B cell (primary cell): ENCODE data around the gene MYOCOS. TPM values are rescaled to one million over a fixed set of nuclear protein-coding genes. Genes with fewer than 3 reads are reported as not detected.

Source experiments
- ATAC-seq: fragments of 200-7000 bp; cut with Tn5 transposase; one replicate; pipeline ENCODE4 v1.10.0; 2021; ENCODE audit warnings: low read depth, mild to moderate bottlenecking, moderate number of reproducible peaks, moderate library complexity
- CTCF ChIA-PET: fragments of 350-600 bp; sonication (Branson Sonifier 250); formaldehyde crosslinking; loops from one replicate; lab custom pipeline; 2021; ENCODE audit warnings: antibody characterized with exemption, inconsistent platforms; lab: Charles Lee
- POLR2A ChIA-PET: fragments of 350-600 bp; sonication (Branson Sonifier 250); formaldehyde crosslinking; loops from one replicate; lab custom pipeline; 2021; ENCODE audit warnings: antibody characterized with exemption; lab: Charles Lee
- DNase-seq: peaks from one replicate; pipeline ENCODE4 v3.0.0; 2013
- H2AFZ ChIP-seq: 2 replicates; pipeline ENCODE4 v1.6.1; 2012; ENCODE audit warnings: mild to moderate bottlenecking, low read depth, low read length; ENCODE audit not compliant: insufficient read depth, poor library complexity, severe bottlenecking
- H3K27ac ChIP-seq, 2 donors: 1 replicate in 1 of 2; 2 replicates in 1 of 2; pipeline ENCODE4 v1.5.1; 2012 to 2013; ENCODE audit warnings: low read length in 2 of 2, mild to moderate bottlenecking in 2 of 2, moderate library complexity in 1 of 2
- H3K27me3 ChIP-seq, 4 experiments: fragments of 200-600 bp in 1 of 4; sonication (generic) in 1 of 4; replicated peaks in 1 of 4; 1 replicate in 2 of 4; 2 replicates in 2 of 4; pipeline versions ENCODE4 v1.6.1 to v1.7.0; 2013 to 2016; ENCODE audit warnings: low read length in 3 of 4, mild to moderate bottlenecking in 2 of 4, mixed read lengths in 1 of 4, moderate library complexity in 1 of 4; ENCODE audit not compliant: insufficient read depth in 4 of 4, control insufficient read depth in 3 of 4; ENCODE audit errors: control extremely low read depth in 1 of 4
- H3K36me3 ChIP-seq, 2 experiments: replicated peaks in 1 of 2; 1 replicate in 1 of 2; 2 replicates in 1 of 2; pipeline versions ENCODE4 v1.6.1 to v1.7.1; 2013; ENCODE audit warnings: low read length in 1 of 2; ENCODE audit not compliant: insufficient read depth in 2 of 2, control insufficient read depth in 1 of 2; ENCODE audit errors: control extremely low read depth in 1 of 2, extremely low read depth in 1 of 2
- H3K4me1 ChIP-seq, 2 donors: fragments of 200-600 bp in 1 of 2; sonication (generic) in 1 of 2; 1 replicate in 1 of 2; 2 replicates in 1 of 2; pipeline versions ENCODE4 v1.5.1 to v1.6.1; 2013 to 2017; ENCODE audit warnings: low read length in 2 of 2; ENCODE audit not compliant: control insufficient read depth in 2 of 2, insufficient read depth in 2 of 2
- H3K4me2 ChIP-seq: replicated peaks from 2 replicates; pipeline ENCODE3; 2012; ENCODE audit warnings: mild to moderate bottlenecking, low read depth, low read length; ENCODE audit not compliant: poor library complexity, severe bottlenecking
- H3K4me3 ChIP-seq, 5 experiments: fragments of 200-600 bp in 1 of 5; sonication (generic) in 1 of 5; 1 replicate in 3 of 5; 2 replicates in 2 of 5; pipeline versions ENCODE4 v1.5.1 to v1.7.0; 2011 to 2016; ENCODE audit warnings: low read length in 4 of 5, mild to moderate bottlenecking in 4 of 5, low read depth in 2 of 5, control low read depth in 1 of 5, moderate library complexity in 1 of 5; ENCODE audit not compliant: insufficient read depth in 1 of 5; ENCODE audit errors: control extremely low read depth in 1 of 5, extremely low read depth in 1 of 5
- H3K79me2 ChIP-seq: fragments of 200-600 bp; sonication (generic); one replicate; pipeline ENCODE4 v1.6.0; 2016; ENCODE audit warnings: low read length; ENCODE audit not compliant: control insufficient read depth, insufficient read depth
- H3K9ac ChIP-seq: fragments of 200-600 bp; sonication (generic); 2 replicates; pipeline ENCODE4 v1.6.1; 2017; ENCODE audit warnings: mild to moderate bottlenecking, low read length, moderate library complexity
- H3K9me3 ChIP-seq, 3 donors: one replicate each; pipeline versions ENCODE4 v1.6.1 to v1.7.1; 2013; ENCODE audit warnings: low read length in 2 of 3; ENCODE audit not compliant: control insufficient read depth in 2 of 3, insufficient read depth in 1 of 3; ENCODE audit errors: control extremely low read depth in 1 of 3
- H4K20me1 ChIP-seq: 2 replicates; pipeline ENCODE4 v1.6.0; 2012; ENCODE audit warnings: mild to moderate bottlenecking, low read length; ENCODE audit not compliant: insufficient read depth, control insufficient read depth, poor library complexity, severe bottlenecking
- H3K27ac Mint-ChIP-seq: one replicate; pipeline ENCODE4 v1.8.0; 2021; ENCODE audit warnings: mixed read lengths
- H3K27me3 Mint-ChIP-seq: one replicate; pipeline ENCODE4 v1.8.0; 2021; ENCODE audit warnings: mixed read lengths
- H3K4me1 Mint-ChIP-seq: one replicate; pipeline ENCODE4 v1.8.0; 2021; ENCODE audit warnings: mixed read lengths
- H3K4me3 Mint-ChIP-seq: one replicate; pipeline ENCODE4 v1.8.0; 2021; ENCODE audit warnings: mixed read lengths
- H3K9me3 Mint-ChIP-seq: one replicate; pipeline ENCODE4 v1.8.0; 2022; ENCODE audit warnings: mixed read lengths; ENCODE audit not compliant: insufficient read depth
- CTCF ChIP-seq: fragments of 200-600 bp; IDR thresholded peaks from one replicate; pipeline ENCODE4 v1.8.0; 2022; ENCODE audit warnings: antibody characterized with exemption, mild to moderate bottlenecking
- EZH2 ChIP-seq: IDR thresholded peaks from 2 replicates; pipeline ENCODE4 v1.6.1; 2012; ENCODE audit warnings: borderline replicate concordance, low read depth, mild to moderate bottlenecking, moderate library complexity, low read length; ENCODE audit not compliant: insufficient read depth, poor library complexity, severe bottlenecking
- WGBS: methylation state at CpG from one replicate; pipeline ENCODE4 v1.1.5; 2013; ENCODE audit warnings: missing lambda C conversion rate; ENCODE audit not compliant: insufficient coverage; 5-methylcytosine and 5-hydroxymethylcytosine counted together
- intact Hi-C: fragments of 100-400 bp; cut with micrococcal nuclease; formaldehyde crosslinking; loops from one replicate; pipeline ENCODE4 v1.10.0; 2022
- polyA plus RNA-seq: library from polyadenylated mRNA; depleted of rRNA; stranded (reverse); fragments of >200 nt; gene quantifications from 2 replicates; pipeline ENCODE4 v1.2.3, GENCODE V29; 2012
- total RNA-seq, 2 donors: library from RNA; stranded (reverse); fragments of 120-200 nt in 1 of 2; gene quantifications; 1 replicate in 1 of 2; 2 replicates in 1 of 2; pipeline versions ENCODE4 v1.2.3 to v1.2.4, GENCODE V29; 2013 to 2022

Gene MYOCOS
- total and polyA plus RNA-seq, 2 donors (not counting 1 experiment from before 2014, with no cell fraction given) = 0.39 TPM; not detected in 1

GRCh38 chr1:171628225-171628624 is 6.2 kb downstream of the MYOCOS start:
- H3K4me3 Mint-ChIP-seq = no peak overlapping the region
- Histone ChIP-seq H4K20me1 (no peaks in the 10 kb centered on the region), H3K36me3 (no peaks in the 10 kb centered on the region), H3K79me2 (no peaks in the 10 kb centered on the region), H2AFZ (no peak overlapping the region), H3K27ac (no peak overlapping the region), H3K9me3 (no peaks in the 10 kb centered on the region), H3K4me3 (no peak overlapping the region), H3K9ac (no peak overlapping the region), H3K4me2 (no peak overlapping the region), H3K4me1 (no peaks in the 10 kb centered on the region), H3K27me3 (peaks cover 0 to 4% (median 1%) of the 10 kb centered on the region in 4 experiments)
- intact Hi-C loops = no loop called here
- CTCF ChIA-PET = no interaction called here
- ATAC-seq (no peak), DNase-seq (no peak)
- H3K27ac Mint-ChIP-seq = no peak overlapping the region
- TF ChIP-seq CTCF (no peak), EZH2 (no peak)
- H3K9me3 Mint-ChIP-seq = no peaks in the 10 kb centered on the region
- 90% methylated on average over 2 of the region's 2 CpGs for WGBS
- POLR2A ChIA-PET = no interaction called here
- H3K4me1 Mint-ChIP-seq = no peaks in the 10 kb centered on the region
- peaks cover 37% of the 10 kb centered on the region for H3K27me3 Mint-ChIP-seq

GRCh38 chr1:171635661-171636060 is 13.6 kb downstream of the MYOCOS start:
- no peak overlapping the region for H3K4me3 Mint-ChIP-seq
- H3K9ac ChIP-seq = no peak overlapping the region
- ChIA-PET CTCF (no interaction called here), POLR2A (no interaction called here)
- H3K79me2 ChIP-seq = no peaks in the 10 kb centered on the region
- no peak for TF ChIP-seq EZH2
- TF ChIP-seq CTCF = no peak
- no peaks in the 10 kb centered on the region for H3K9me3 Mint-ChIP-seq
- no peaks in the 10 kb centered on the region for H3K4me1 Mint-ChIP-seq
- H3K27ac ChIP-seq = no peak overlapping the region
- H3K4me1 ChIP-seq = no peaks in the 10 kb centered on the region
- 94% methylated on average over 1 of the region's 2 CpGs for WGBS
- no peak overlapping the region for H3K4me2 ChIP-seq
- no peaks in the 10 kb centered on the region for H3K27me3 ChIP-seq
- H3K27ac Mint-ChIP-seq = no peak overlapping the region
- H3K36me3 ChIP-seq = no peaks in the 10 kb centered on the region
- H4K20me1 ChIP-seq = no peaks in the 10 kb centered on the region
- H3K9me3 ChIP-seq = no peaks in the 10 kb centered on the region
- no peak overlapping the region for H2AFZ ChIP-seq
- intact Hi-C loops = no loop called here
- DNase-seq = no peak
- peaks cover 8% of the 10 kb centered on the region for H3K27me3 Mint-ChIP-seq
- no peak for ATAC-seq
- no peak overlapping the region for H3K4me3 ChIP-seq
